ENCODE measurements around the gene MAZ.

DNA sequence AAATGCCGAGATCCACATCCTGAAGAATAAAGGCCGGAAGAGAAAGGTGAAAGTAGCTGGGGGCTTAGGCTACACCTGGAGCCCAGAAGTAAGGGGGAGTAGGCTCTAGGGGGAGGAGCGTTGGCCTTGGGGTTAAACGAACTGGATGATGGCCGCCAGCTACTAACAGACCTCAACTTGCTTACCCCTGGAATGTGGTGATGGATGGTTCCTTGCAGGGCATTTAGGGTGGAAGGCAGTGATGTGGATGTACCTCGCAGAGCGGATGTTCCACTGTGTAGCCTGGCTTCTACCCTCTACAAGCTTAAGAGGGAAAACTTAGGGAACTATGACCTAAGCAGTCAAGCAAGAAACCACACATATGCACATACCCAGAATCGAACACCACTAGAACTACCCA, 2.3 kb upstream of the MAZ start:
- TF ChIP-seq CTCF (IDR thresholded peaks at IDR 0.05): no peak
- TF ChIP-seq POLR2A (IDR thresholded peaks at IDR 0.05): no peak
